GM19438 (cell line): ENCODE results near the gene BATF2.
"Not testable (repeated sequence)": the region's sequence is repeated elsewhere in the genome, so short reads cannot be mapped to it uniquely, and the experiment has no call there.

Source experiments
- ATAC-seq: cut with Tn5 transposase; IDR thresholded peaks from one replicate; pipeline ENCODE4 v1.9.1; 2021; ENCODE audit warnings: low read depth; ENCODE audit not compliant: unreplicated experiment

The BATF2 gene

GRCh38 chr11:64996710-64997380, at the start of gene BATF2:
Gene BATF2 (minus strand): TSS chr11:64996971. CDS start chr11:64996914, 57 bp downstream.
- no peak for ATAC-seq

- ATAC-seq, result no peak
Observed at GRCh38 chr11:65045728-65046127, 49.0 kb upstream of the BATF2 start.

- no peak for ATAC-seq
Observed at GRCh38 chr11:65045061-65045460, 48.3 kb upstream of the BATF2 start.

GRCh38 chr11:65043881-65044501, 47.2 kb upstream of the BATF2 start:
- no peak for ATAC-seq

- no peak for ATAC-seq
Observed at GRCh38 chr11:65042891-65043290, 46.1 kb upstream of the BATF2 start.

GRCh38 chr11:65040847-65041622, 44.3 kb upstream of the BATF2 start, which contains the start of gene SAC3D1:
Gene SAC3D1 (plus strand): TSS chr11:65041210. CDS start chr11:65041293, 83 bp downstream.
- peak; percentile 89 for ATAC-seq

- ATAC-seq, result no peak
Observed at GRCh38 chr11:65040520-65040846, 43.7 kb upstream of the BATF2 start.

GRCh38 chr11:65036931-65037330, 40.2 kb upstream of the BATF2 start:
- no peak for ATAC-seq

- no peak for ATAC-seq
Observed at GRCh38 chr11:65035579-65035978, 38.8 kb upstream of the BATF2 start.

- ATAC-seq, result no peak
Observed at GRCh38 chr11:65034423-65034822, 37.7 kb upstream of the BATF2 start.

- no peak for ATAC-seq
Observed at GRCh38 chr11:65032216-65032615, 35.4 kb upstream of the BATF2 start.

- peak; percentile 93 for ATAC-seq
Observed at GRCh38 chr11:65027213-65028067, 30.7 kb upstream of the BATF2 start, which contains the start of gene SNX15. Gene SNX15 (plus strand): TSS chr11:65027439. CDS start chr11:65027538, 99 bp downstream.

- no peak for ATAC-seq
Observed at GRCh38 chr11:65026810-65027209, 30.0 kb upstream of the BATF2 start.

GRCh38 chr11:65023502-65023901, 26.7 kb upstream of the BATF2 start:
- ATAC-seq, result not testable (repeated sequence)

GRCh38 chr11:65021509-65021908, 24.7 kb upstream of the BATF2 start:
- no peak for ATAC-seq

GRCh38 chr11:65021003-65021402, 24.2 kb upstream of the BATF2 start:
- no peak for ATAC-seq

GRCh38 chr11:65019824-65020223, 23.1 kb upstream of the BATF2 start:
- no peak for ATAC-seq

GRCh38 chr11:65017937-65018336, 21.2 kb upstream of the BATF2 start:
- no peak for ATAC-seq

GRCh38 chr11:65016705-65017104, 19.9 kb upstream of the BATF2 start:
- no peak for ATAC-seq

- ATAC-seq, result no peak
Observed at GRCh38 chr11:65014726-65015227, 18.0 kb upstream of the BATF2 start.
